GM21423 (cell line): ENCODE measurements around the gene PBRM1.

Experiments used
- ATAC-seq: cut with Tn5 transposase; IDR thresholded peaks from one replicate; pipeline ENCODE4 v1.9.1; 2021; ENCODE audit warnings: mild to moderate bottlenecking, moderate library complexity; ENCODE audit not compliant: unreplicated experiment

The PBRM1 gene

DNA sequence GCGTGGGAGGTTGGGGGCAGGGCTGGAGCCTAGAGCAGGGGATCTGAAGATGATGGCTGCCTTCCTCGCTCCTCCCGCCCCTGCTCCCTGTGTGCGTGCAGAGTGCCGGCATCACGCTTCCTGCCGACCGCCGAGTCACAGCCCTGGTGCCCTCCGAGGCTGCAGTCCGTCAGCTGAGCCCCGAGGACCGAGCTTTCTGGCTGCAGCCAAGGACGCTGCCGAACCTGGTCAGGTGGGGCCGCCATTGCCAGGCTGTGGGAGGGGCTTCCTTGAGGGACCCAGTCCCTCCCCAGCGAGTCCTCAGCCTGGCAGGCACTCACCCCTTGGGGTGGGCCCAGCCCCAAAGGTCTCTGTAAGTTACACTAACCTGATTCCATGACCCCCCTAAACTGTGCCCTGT, 173.0 kb downstream of the PBRM1 start:
- no peak for ATAC-seq

DNA sequence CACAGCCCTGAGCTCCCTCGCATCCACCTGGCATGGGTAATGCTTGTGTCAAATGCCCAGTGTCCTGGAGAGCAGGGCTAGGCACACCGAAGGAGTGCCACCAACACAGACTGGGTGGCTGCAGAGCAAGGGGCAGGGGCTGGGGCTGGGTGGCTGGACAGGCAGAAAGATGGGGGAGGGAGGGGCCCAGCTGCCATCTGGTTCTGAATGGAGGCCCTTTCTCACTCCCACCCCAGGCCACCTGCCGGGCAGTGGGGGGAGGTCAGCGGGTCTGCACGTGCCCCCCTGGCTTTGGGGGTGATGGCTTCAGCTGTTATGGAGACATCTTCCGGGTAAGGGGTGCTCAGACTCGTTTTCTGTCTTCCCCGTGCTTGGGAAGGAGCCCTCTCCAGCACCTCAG, 173.6 kb downstream of the PBRM1 start:
- ATAC-seq: no peak

DNA sequence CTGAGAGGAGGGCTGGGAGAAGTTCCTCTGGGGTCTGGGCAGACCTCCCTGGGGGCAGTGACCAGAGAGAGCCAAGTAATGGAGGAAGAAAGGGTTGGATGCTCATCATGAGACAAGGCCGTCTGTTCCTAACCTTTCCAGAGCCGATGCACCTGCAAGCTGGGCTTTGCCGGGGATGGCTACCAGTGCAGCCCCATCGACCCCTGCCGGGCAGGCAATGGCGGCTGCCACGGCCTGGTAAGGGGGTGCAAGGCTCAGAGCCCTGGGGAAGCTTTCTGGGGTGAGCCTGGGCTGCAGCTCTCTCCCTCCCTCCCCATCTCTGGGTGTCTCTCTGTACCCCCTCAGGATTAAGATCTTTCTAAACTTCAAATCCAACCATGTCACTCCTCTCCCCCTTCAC, 174.2 kb downstream of the PBRM1 start:
- no peak for ATAC-seq

DNA sequence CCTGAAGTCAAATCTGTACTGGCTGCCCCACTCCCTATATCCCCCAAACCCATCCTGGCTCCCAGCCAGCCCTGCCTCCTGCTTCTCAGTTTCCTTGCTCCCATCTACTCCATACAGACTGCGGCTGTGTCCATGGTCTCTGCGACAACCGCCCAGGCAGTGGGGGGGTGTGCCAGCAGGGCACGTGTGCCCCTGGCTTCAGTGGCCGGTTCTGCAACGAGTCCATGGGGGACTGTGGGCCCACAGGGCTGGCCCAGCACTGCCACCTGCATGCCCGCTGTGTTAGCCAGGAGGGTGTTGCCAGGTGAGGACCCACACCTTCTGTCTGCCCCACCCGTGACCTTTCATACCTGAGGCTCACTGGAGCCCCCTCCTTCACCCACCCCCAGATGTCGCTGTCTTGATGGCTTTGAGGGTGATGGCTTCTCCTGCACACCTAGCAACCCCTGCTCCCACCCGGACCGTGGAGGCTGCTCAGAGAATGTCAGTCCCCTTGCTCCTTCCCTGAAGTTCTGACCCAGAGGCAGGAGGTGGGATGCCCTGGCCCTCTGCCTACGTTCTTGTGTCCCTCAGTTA, 175.9 kb downstream of the PBRM1 start:
- ATAC-seq: no peak

DNA sequence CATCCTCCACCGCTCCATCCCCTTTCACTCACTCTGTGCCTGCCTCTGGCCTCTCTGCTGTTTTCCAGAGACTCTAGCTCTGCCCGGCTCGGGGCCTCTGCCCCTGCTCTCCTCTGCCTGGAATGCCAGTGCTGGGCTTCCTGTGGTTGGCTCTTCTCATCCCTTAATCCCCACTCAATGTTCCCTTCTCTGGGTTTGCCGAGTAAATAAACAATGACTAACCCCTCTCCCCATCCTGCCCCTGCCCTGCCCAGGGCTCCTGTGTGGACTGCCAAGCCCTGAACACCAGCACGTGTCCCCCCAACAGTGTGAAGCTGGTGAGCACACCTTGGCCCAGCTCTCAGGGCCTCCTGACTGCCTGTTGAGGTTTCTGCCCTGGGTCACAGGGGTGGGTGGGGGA, 178.4 kb downstream of the PBRM1 start:
- no peak for ATAC-seq

DNA sequence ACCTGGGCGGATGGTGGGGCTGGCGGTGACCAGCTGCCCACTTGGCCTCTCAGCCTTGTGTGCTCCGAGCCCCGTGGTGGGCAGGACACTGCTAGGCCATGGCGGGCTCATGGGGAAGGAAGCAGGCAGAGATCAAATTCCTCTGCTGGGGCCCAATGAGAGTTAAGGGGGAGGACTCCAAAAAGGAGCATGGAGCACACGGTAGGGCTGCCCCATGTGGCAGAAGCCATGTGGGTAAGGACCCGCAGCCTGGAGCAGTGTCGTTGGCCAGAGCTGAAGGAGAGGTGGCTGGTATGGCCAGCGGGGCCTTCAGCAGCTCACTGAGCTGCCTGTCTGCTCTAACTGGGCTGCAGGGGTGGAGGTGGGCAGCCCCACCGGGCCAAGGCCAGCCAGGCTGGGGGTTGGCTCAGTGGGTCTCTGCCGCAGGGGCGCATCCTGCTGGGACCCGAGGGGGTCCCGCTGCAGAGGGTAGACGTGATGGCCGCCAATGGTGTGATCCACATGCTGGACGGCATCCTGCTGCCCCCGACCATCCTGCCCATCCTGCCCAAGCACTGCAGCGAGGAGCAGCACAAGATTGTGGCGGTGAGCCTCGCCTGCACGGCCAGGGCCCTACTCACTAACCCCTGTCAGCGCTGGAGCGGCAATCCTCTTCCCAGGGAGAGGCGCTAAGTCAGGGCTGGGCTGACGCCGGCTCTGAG, 179.3 kb downstream of the PBRM1 start:
- ATAC-seq: no peak

DNA sequence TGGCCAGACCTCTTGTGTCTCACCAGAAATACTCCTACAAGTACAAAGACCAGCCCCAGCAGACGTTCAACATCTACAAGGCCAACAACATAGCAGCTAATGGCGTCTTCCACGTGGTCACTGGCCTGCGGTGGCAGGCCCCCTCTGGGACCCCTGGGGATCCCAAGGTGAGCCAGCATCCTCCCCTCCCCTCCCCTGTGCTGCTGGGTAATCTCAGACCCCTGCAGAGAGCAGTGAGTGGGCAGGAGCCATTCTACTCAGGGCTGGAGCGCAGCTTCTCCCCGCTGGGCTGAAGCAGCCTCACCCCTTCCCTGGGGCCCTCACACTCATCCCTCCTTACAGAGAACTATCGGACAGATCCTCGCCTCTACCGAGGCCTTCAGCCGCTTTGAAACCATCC, 180.7 kb downstream of the PBRM1 start:
- no peak for ATAC-seq

DNA sequence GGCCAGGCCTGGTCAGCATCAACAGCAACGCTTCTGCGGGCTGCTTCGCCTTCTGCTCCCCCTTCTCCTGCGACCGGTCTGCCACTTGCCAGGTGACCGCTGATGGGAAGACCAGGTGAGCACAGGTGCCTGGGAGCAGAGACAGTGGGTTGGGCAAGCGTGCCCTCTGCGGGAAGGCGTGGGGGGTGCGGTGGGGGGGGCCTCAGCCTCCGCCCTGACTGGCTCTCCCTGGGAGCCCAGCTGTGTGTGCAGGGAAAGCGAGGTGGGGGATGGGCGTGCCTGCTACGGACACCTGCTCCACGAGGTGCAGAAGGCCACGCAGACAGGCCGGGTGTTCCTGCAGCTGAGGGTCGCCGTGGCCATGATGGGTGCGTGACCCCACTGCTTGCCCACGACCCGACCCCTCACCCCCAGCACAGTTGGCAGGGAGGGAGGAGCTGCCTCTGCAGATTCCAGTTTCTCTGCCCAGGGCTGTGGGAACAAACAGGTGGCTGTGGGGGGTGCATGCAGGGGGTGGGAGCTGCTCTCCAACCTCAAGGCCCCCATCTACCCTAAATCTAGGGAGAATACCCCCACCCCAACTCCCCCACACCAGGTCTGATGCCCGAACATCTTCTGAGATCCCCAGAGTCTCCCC, 181.8 kb downstream of the PBRM1 start:
- no peak for ATAC-seq

DNA sequence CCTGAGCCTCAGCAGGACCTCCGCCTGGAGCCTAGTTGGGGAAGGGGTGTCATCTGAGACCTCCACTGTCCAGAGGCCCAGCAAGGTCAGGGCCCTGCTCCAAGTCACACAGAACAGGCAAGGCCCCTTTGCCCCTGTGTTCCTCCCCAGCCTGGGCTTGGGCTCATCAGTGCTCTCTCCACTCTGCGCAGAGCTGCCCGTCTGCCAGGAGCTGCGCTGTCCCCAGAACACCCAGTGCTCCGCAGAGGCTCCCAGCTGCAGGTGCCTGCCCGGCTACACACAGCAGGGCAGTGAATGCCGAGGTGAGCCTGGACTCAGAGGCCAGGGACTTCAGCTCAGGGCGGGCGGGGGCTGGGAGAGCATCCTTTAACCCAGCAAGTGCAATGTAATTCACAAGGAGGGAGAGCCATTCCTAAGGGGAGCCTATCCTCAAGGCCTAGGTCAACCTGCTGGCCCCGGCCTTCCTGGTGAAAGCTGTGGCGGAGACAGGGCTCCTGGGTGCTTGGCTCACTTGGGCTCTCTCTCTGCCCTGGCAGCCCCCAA, 182.8 kb downstream of the PBRM1 start:
- ATAC-seq: no peak

DNA sequence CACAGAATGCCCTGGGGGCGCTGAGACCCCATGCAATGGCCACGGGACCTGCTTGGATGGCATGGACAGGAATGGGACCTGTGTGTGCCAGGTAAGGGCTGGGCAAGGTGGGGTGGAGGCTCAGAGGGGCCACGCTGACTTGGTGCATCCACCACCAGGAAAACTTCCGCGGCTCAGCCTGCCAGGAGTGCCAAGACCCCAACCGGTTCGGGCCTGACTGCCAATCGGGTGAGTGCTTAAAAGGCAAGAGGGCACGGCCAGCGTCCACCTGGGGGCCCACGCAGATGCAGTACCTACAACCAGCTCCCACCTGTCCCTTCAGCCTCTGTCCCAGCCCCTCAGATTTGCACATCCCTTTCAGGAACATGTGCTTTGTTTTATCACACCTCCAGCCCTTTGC, 183.7 kb downstream of the PBRM1 start:
- no peak for ATAC-seq

DNA sequence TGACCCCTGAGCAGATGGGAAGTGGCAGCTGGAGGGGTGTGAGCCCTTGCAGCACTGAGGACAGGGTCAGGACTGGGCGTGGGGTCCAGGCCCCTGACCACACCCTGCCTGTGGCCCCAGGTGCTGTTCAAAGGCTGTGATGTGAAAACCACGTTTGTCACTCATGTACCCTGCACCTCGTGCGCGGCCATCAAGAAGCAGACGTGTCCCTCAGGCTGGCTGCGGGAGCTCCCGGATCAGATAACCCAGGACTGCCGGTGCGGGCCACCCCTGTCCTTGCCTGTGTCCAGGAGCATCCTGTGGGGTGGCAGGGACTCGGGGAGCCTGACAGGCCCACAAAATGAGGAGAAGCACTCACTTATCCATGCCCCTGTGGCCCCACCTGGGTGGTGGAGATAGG, 184.7 kb downstream of the PBRM1 start:
- ATAC-seq: no peak

DNA sequence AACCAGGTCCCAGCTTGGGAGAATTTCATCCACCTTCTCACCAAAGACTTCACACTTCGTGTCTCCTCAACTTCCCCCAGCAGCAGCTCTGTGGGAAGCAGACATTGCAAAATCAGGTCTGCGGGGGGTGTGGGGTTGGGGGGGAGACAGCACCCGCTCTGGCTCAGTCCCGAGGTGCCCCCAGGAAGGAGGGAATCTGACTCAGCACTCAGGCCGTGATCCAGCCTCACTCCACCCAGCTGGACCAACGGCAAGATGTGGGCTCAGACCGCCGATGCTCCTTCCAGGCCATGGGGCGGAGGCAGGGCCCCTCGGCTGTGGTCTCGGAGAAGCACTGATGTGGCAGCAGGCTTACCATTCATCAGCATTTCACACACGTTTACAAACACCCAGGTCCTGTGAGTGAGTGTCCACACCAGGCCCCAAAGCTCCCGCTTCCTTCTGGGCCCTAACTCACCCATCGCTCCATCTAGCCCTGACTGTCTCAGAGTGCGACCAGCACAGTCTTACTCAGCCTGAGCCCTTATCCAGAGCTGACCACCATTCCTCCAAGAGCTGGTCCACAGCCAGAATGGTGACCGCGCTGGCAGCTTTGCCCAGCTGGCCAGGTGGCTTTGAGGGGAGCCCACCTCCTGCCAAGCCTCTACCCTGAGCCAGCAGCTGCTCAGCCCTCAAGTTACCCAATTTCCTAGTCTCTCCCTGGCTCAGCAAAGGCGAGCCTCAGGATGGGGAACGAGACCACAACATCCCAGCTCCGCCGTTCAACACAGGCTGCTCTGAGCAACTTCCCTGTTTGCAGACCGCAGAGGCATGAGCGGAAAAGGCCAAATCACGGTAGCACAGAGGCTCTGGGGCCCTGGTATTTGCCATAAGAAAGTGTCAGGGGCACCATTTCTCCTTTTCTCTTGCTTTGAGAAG, 187.3 kb downstream of the PBRM1 start:
- no peak for ATAC-seq

DNA sequence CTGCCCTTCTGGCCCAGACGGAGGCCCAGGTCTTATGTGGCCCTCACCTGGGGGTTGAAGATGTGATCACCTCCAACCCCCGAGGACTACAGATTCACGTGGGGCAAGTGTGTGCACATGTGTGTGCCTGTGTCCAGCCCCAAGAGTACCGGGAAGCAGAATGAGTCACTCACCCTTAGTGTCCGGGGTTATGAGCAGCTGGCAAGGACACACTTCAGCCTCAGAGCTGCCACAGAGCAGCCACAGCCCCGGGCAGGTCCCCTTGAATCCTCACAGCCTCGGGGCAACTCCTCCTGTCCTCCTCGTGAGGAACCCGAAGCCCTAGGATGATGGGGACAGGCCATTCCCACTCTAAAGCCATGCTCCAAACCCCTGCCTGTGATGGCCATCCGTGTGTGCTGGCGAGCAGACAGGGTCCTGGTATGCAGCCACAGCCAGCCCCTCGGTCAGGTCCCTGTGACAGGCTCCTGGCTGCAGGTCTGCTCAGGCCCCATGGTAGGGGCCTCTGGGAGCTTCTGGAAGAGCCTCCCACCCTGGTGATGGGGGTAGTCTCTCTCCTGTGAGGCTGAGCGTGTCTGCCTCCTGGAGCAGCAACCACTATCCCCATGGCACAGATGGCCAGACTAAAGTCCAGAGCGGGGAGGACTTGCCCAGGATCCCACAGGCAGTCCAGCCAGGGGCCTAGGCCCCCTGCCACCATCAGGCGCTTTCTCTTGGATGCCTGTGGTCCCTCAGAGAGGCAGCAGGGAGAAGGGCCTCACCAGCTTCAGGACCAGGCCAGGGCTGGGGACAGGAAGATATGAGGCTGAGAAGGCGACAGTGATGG, 189.7 kb downstream of the PBRM1 start:
- no peak for ATAC-seq
